GM10248 (cell line): Measurements from ENCODE around the gene MICU1.

Experiments used
- CTCF ChIA-PET: fragments of 300-600 bp; sonication (Branson Sonifier 250); formaldehyde crosslinking; extraction: SDS; loops from one replicate; lab custom pipeline; 2021; ENCODE audit warnings: antibody characterized with exemption; lab: Yijun Ruan, JAX
- POLR2A ChIA-PET: fragments of 350-650 bp; sonication (Branson Sonifier 250); formaldehyde crosslinking; extraction: SDS; loops from one replicate; lab custom pipeline; 2020; ENCODE audit warnings: antibody characterized with exemption; lab: Yijun Ruan, JAX
- DNase-seq: peaks from one replicate; pipeline ENCODE4 v3.0.0; 2012; ENCODE audit errors: extremely low spot score
- TF ChIP-seq, protein P1 (sequence below): IDR thresholded peaks from 2 replicates; pipeline ENCODE4 v1.5.1; 2012; ENCODE audit warnings: mild to moderate bottlenecking, low read depth; ENCODE audit errors: extremely low read depth, missing control alignments, control extremely low read depth

Gene MICU1

DNA sequence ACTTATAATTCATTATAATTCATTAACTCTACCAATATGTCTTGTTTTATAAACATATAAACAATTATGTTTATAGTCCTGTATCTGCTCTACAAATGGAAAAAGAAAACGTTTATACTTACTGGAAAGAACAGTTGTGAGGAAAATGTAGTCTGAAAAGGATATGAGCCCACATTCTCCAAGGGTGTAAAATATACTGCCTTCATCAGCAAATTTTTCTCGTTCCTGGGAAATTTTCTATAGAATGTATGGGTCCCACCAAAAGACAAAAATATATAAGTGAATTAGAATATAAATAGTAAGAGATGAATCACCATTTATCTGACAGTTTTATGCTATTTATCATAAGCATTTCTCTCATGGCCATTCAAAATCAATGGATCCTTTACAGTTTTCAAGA lies 117.8 kb downstream of the MICU1 start:
- TF ChIP-seq, protein P1, sequence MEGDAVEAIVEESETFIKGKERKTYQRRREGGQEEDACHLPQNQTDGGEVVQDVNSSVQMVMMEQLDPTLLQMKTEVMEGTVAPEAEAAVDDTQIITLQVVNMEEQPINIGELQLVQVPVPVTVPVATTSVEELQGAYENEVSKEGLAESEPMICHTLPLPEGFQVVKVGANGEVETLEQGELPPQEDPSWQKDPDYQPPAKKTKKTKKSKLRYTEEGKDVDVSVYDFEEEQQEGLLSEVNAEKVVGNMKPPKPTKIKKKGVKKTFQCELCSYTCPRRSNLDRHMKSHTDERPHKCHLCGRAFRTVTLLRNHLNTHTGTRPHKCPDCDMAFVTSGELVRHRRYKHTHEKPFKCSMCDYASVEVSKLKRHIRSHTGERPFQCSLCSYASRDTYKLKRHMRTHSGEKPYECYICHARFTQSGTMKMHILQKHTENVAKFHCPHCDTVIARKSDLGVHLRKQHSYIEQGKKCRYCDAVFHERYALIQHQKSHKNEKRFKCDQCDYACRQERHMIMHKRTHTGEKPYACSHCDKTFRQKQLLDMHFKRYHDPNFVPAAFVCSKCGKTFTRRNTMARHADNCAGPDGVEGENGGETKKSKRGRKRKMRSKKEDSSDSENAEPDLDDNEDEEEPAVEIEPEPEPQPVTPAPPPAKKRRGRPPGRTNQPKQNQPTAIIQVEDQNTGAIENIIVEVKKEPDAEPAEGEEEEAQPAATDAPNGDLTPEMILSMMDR: no peak
- DNase-seq: no peak
- ChIA-PET POLR2A (no interaction called here), CTCF (no interaction called here)

DNA sequence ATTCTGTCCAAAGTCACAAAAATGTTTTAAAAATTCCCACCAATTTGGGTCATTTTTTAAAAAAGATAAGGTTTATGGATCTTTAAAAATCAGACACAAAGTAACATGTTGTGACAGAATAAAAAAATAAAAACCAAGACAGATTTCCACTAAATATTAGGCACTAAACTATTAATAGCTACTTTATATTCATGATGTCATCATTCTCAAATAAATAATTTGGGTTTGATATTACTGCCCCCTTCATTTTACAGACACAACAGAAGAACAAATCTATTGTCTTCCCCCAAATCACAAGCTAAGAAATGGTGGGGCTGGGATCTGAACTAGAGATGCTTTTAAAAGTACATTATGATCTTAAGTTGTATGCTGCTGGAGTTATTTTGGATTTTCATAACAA lies 119.4 kb downstream of the MICU1 start:
- CTCF ChIA-PET: interaction anchor here (1.5 kb wide), 1 partner anchor 17 kb away, joined by 4 read pairs; no protein-coding TSS in a partner anchor
- no peak for DNase-seq
- TF ChIP-seq, protein P1: no peak
- POLR2A ChIA-PET: interaction anchor here (0.6 kb wide), 1 partner anchor 313 kb away, joined by 5 read pairs; no protein-coding TSS in a partner anchor

DNA sequence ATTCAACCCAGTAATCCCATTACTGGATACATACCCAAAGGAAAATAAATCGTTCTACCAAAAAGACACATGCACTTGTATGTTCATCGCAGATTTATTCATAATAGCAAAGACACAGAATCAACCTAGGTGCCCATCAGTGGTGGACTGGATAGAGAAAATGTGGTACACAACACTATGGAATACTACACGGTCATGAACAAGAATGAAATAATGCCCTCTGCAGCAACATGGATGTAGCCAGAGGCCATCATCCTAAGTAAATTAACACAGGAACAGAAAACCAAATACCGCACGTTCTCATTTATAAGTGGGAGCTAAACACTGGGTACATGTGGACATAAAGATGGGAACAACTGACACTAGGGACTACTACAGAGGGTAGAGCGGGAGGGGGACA lies 120.4 kb downstream of the MICU1 start:
- DNase-seq: no peak
- TF ChIP-seq, protein P1: no peak
- POLR2A ChIA-PET: no interaction called here
- CTCF ChIA-PET: no interaction called here

DNA sequence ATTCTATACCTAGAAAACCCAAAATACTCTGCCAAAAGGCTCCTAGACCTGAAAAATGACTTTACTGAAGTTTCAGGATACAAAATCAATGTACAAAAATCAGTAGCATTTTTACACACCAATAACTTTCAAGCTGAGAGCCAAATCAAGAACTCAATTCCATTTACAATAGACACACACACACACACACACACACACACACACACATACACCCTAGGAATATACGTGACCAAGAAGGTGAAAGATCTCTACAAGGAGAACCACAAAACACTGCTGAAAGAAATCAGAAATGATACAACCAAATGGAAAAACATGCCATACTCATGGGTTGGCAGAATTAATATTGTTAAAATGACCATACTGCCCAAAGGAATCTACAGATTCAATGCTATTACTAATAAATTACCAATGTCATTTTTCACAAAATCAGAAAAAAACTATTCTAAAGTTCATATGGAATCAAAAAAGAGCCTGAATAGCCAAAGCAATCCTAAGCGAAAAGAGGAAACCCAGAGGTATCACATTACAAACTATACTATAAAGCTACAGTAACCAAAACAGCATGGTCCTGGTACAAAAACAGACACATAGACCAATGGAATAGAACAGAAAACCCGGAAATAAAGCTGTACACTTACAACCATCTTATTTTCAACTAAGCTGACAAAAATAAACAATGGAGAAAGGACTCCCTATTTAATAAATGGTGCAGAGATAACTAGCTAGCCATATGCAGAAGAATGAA lies 122.0 kb downstream of the MICU1 start:
- DNase-seq: no peak
- ChIA-PET CTCF (no interaction called here), POLR2A (no interaction called here)
- TF ChIP-seq, protein P1: no peak

DNA sequence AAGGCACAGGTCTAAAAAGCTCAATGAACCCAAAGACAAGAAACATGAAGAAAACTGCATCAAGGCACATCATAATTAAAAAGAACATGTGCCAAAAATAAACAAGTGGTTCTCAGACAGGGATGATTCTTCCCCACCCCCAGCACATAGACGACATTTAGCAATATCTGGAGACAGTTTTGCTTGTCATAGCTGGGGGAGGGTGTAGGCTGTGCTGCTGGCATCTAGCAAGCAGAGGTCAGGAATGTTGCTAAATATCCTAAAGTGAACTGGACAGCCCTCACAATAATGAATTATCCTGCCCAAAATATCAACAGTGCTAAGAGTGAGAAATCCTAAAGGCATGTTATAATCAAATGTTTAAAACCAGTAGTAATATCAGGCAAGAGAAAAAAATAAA lies 122.6 kb downstream of the MICU1 start:
- TF ChIP-seq, protein P1: no peak

DNA sequence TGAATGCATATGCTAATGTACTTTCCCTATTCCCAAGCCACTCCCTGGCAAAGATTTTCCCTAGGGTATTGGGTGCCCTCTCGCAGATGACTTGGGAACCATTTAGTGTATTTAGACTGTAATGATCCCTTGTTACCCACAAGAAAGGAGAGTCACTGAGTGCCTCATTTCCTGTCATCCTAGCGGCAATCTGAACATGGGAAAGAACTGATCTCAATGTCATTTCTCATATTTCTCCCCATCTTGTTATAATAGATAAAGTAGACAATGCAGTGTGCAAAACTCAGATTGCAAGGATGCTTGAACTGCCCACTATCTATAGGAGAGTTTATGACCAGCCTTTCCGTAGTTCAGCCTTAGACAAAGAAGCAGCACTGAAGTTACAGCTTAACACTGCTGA lies 123.3 kb downstream of the MICU1 start:
- TF ChIP-seq, protein P1: no peak
- POLR2A ChIA-PET: no interaction called here
- no peak for DNase-seq
- CTCF ChIA-PET: no interaction called here

More for the DNA sequence above, 122.6 kb downstream of the MICU1 start:
- DNase-seq: no peak
- ChIA-PET CTCF (no interaction called here), POLR2A (no interaction called here)

DNA sequence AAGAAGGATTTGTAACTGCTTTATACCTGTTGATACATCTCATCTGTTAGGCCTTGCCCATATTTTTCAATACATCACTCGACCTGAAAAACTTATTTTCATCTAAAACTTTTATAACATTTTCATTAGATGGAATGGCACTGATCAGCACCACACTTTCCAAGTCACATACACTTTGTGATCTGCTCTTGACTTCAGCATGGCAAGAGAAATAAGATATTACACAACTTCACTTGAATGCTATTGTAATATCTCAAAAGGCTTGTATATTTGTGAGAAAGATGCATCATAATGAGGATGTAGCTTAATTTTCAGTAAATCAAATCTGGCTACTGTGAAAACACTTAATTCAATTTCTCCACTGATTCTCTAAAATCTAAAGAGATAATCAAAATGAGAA lies 126.2 kb downstream of the MICU1 start:
- TF ChIP-seq, protein P1: no peak
- ChIA-PET CTCF (interaction anchor here (1.5 kb wide), 1 partner anchor 84 kb away, joined by 5 read pairs; no protein-coding TSS in a partner anchor), POLR2A (no interaction called here)
- no peak for DNase-seq
